Erythroblast (primary cell): ENCODE measurements around the gene ATP6V1F.

Experiments used
- GATA1 ChIP-seq: IDR thresholded peaks from 2 replicates; pipeline ENCODE4 v1.6.1; 2011; ENCODE audit warnings: low read depth, mild to moderate bottlenecking, control low read depth, low read length, moderate library complexity
- POLR2A ChIP-seq: IDR thresholded peaks from 2 replicates; pipeline ENCODE4 v1.6.1; 2011; ENCODE audit warnings: mild to moderate bottlenecking, low read length

DNA sequence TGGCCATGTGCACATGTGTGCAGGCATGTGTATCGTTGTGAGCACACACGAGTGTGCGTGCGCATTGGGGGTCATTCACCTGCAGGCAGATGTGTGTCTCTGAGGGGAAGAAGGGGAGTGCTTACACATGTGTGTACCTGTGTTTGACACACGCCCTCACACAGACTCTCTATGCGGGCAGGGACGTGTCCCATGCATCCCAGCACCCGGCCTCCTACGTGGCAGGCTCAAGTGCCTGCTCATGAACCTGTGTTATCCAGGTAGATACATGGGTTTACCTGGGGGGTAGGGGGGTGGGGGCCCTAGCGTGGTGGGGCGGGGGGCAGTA, 29.2 kb downstream of the ATP6V1F start:
- TF ChIP-seq POLR2A: no peak
- TF ChIP-seq GATA1: no peak
